Measurements from ENCODE around the gene SAMD5. TPM values are rescaled to one million over a fixed set of nuclear protein-coding genes. Genes with fewer than 3 reads are reported as not detected.

The SAMD5 gene
- total RNA-seq, 1 experiment from 2014 or later = 0.23 TPM

DNA sequence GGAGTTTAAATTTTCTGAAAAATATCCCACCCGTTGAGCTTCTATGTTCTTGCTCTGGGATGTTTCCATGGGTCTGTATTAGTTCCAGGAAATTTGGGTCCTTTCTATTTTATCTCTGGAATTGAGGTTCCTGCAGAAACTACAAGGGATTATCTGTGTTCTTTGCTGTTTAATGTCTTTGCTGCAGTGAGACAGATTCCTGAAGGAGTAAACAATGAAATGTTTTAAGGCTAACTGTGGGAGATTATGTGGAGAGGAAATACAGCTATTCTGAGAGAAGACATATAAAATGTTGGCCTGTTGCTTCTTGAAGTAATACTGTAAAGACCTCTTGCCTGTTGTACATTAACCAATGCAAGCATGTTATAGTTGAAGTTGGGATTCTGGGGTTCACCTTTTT, 43.5 kb downstream of the SAMD5 start:
- H3K27ac ChIP-seq (ENCODE audit: low read length) = no peak overlapping the region
- TF ChIP-seq POLR2AphosphoS5 (IDR thresholded peaks at IDR 0.05; ENCODE audit: low read depth, low read length) = no peak
- TF ChIP-seq TCF7L2 (IDR thresholded peaks at IDR 0.05; ENCODE audit: low read depth, low read length) = no peak
- no peak for TF ChIP-seq SIN3A (IDR thresholded peaks at IDR 0.05; ENCODE audit: borderline replicate concordance, insufficient read depth, low read depth, low read length)
- TF ChIP-seq, protein P1, sequence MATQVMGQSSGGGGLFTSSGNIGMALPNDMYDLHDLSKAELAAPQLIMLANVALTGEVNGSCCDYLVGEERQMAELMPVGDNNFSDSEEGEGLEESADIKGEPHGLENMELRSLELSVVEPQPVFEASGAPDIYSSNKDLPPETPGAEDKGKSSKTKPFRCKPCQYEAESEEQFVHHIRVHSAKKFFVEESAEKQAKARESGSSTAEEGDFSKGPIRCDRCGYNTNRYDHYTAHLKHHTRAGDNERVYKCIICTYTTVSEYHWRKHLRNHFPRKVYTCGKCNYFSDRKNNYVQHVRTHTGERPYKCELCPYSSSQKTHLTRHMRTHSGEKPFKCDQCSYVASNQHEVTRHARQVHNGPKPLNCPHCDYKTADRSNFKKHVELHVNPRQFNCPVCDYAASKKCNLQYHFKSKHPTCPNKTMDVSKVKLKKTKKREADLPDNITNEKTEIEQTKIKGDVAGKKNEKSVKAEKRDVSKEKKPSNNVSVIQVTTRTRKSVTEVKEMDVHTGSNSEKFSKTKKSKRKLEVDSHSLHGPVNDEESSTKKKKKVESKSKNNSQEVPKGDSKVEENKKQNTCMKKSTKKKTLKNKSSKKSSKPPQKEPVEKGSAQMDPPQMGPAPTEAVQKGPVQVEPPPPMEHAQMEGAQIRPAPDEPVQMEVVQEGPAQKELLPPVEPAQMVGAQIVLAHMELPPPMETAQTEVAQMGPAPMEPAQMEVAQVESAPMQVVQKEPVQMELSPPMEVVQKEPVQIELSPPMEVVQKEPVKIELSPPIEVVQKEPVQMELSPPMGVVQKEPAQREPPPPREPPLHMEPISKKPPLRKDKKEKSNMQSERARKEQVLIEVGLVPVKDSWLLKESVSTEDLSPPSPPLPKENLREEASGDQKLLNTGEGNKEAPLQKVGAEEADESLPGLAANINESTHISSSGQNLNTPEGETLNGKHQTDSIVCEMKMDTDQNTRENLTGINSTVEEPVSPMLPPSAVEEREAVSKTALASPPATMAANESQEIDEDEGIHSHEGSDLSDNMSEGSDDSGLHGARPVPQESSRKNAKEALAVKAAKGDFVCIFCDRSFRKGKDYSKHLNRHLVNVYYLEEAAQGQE (IDR thresholded peaks at IDR 0.05; ENCODE audit: insufficient read depth in 1 of 2, low read depth in 2 of 2, low read length in 1 of 2) = no peak
- TF ChIP-seq, protein P2, sequence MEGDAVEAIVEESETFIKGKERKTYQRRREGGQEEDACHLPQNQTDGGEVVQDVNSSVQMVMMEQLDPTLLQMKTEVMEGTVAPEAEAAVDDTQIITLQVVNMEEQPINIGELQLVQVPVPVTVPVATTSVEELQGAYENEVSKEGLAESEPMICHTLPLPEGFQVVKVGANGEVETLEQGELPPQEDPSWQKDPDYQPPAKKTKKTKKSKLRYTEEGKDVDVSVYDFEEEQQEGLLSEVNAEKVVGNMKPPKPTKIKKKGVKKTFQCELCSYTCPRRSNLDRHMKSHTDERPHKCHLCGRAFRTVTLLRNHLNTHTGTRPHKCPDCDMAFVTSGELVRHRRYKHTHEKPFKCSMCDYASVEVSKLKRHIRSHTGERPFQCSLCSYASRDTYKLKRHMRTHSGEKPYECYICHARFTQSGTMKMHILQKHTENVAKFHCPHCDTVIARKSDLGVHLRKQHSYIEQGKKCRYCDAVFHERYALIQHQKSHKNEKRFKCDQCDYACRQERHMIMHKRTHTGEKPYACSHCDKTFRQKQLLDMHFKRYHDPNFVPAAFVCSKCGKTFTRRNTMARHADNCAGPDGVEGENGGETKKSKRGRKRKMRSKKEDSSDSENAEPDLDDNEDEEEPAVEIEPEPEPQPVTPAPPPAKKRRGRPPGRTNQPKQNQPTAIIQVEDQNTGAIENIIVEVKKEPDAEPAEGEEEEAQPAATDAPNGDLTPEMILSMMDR (IDR thresholded peaks at IDR 0.05) = no peak
- no TSS peak for BruUV-seq (replicated peaks)
- ATAC-seq = no peak
- no peaks in the 10 kb centered on the region for H3K9me3 ChIP-seq (ENCODE audit: control insufficient read depth, insufficient read depth, low read depth, low read length)
- H3K36me3 ChIP-seq (ENCODE audit: control insufficient read depth, insufficient read depth, low read length) = no peaks in the 10 kb centered on the region
- no peaks in the 10 kb centered on the region for H3K27me3 ChIP-seq (ENCODE audit: control insufficient read depth, insufficient read depth, low read length)
- DNase-seq (ENCODE audit: low read depth, low spot score) = no peak
- CTCF ChIA-PET = no interaction called here
- in situ Hi-C loops (cut with HindIII; ENCODE audit: low pct_unique_long_range_greater_than_20kb, low sequenced_read_pairs) = no loop called here
- no peak overlapping the region for H3K4me3 ChIP-seq (ENCODE audit: low read depth in 2 of 2, low read length in 2 of 2)
- H3K4me1 ChIP-seq (ENCODE audit: control insufficient read depth, insufficient read depth, low read length) = no peaks in the 10 kb centered on the region
- intact Hi-C loops (cut with micrococcal nuclease; ENCODE audit: unreplicated experiment) = no loop called here
- POLR2A ChIA-PET = interaction anchor here (0.6 kb wide), 1 partner anchor 59 kb away, joined by 4 read pairs; no protein-coding TSS in a partner anchor

DNA sequence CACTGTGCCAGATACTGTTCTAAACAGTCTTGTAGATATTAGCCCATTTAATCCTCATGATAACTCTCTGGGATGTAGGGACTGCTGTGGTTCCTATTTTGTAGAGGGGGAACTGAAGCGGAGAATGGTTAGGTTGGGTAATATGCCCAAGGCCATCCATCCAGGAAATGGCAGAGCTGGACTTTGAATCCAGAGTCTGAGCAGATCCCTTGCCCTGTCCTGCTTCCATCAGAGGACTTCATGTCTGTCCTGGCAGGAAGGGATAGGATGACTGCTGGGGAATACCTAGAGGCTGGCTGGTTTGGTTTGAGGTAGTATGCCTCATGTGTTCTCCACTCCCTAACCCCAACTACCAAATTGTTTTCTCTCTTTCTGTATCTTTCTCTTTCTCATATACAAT, 44.6 kb downstream of the SAMD5 start:
- no peak for ATAC-seq
- H3K4me3 ChIP-seq (ENCODE audit: low read depth in 2 of 2, low read length in 2 of 2) = no peak overlapping the region
- TF ChIP-seq, protein P2 (IDR thresholded peaks at IDR 0.05) = no peak
- TF ChIP-seq, protein P1 (IDR thresholded peaks at IDR 0.05; ENCODE audit: insufficient read depth in 1 of 2, low read depth in 2 of 2, low read length in 1 of 2) = no peak
- no peak for TF ChIP-seq POLR2AphosphoS5 (IDR thresholded peaks at IDR 0.05; ENCODE audit: low read depth, low read length)
- TF ChIP-seq TCF7L2 (IDR thresholded peaks at IDR 0.05; ENCODE audit: low read depth, low read length) = no peak
- no peak for TF ChIP-seq SIN3A (IDR thresholded peaks at IDR 0.05; ENCODE audit: borderline replicate concordance, insufficient read depth, low read depth, low read length)
- POLR2A ChIA-PET = no interaction called here
- H3K4me1 ChIP-seq (ENCODE audit: control insufficient read depth, insufficient read depth, low read length) = no peaks in the 10 kb centered on the region
- no peak for DNase-seq (ENCODE audit: low read depth, low spot score)
- no TSS peak for BruUV-seq (replicated peaks)
- H3K9me3 ChIP-seq (ENCODE audit: control insufficient read depth, insufficient read depth, low read depth, low read length) = no peaks in the 10 kb centered on the region
- CTCF ChIA-PET = no interaction called here
- H3K27ac ChIP-seq (ENCODE audit: low read length) = no peak overlapping the region
- intact Hi-C loops (cut with micrococcal nuclease; ENCODE audit: unreplicated experiment) = no loop called here
- in situ Hi-C loops (cut with HindIII; ENCODE audit: low pct_unique_long_range_greater_than_20kb, low sequenced_read_pairs) = no loop called here
- H3K36me3 ChIP-seq (ENCODE audit: control insufficient read depth, insufficient read depth, low read length) = no peaks in the 10 kb centered on the region
- H3K27me3 ChIP-seq (ENCODE audit: control insufficient read depth, insufficient read depth, low read length) = no peaks in the 10 kb centered on the region

Measured in Panc1 (cell line).